ENCODE results near the gene WNT11. TPM values are rescaled to one million over a fixed set of nuclear protein-coding genes. Genes with fewer than 3 reads are reported as not detected.

WNT11 gene
- total RNA-seq, 1 experiment from 2014 or later, result 0.40 TPM

DNA sequence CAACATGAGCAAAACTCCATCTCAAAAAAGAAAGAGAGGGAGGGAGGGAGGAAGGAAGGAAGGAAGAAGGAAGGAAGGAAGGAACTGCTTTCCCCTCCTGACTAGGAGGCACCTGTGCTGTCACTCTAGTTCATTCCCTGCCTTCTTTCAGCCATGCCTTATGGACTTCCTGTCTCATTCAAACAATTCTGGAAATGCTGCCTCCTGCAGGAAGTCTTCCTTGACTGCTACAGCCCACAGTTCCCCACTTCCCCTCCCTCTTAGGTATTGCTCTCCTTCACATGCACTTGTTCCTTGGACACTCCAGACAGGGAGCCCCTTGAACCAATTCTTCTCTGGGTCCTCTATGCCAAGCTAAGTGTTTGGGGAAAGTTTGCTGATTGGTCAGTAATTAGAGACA, 31.6 kb upstream of the WNT11 start:
- DNase-seq (peak; percentile 37), ATAC-seq (no peak)
- no peak for TF ChIP-seq EZH2 (IDR thresholded peaks at IDR 0.05; ENCODE audit: low read length, unreplicated experiment)
- TF ChIP-seq, protein P1, sequence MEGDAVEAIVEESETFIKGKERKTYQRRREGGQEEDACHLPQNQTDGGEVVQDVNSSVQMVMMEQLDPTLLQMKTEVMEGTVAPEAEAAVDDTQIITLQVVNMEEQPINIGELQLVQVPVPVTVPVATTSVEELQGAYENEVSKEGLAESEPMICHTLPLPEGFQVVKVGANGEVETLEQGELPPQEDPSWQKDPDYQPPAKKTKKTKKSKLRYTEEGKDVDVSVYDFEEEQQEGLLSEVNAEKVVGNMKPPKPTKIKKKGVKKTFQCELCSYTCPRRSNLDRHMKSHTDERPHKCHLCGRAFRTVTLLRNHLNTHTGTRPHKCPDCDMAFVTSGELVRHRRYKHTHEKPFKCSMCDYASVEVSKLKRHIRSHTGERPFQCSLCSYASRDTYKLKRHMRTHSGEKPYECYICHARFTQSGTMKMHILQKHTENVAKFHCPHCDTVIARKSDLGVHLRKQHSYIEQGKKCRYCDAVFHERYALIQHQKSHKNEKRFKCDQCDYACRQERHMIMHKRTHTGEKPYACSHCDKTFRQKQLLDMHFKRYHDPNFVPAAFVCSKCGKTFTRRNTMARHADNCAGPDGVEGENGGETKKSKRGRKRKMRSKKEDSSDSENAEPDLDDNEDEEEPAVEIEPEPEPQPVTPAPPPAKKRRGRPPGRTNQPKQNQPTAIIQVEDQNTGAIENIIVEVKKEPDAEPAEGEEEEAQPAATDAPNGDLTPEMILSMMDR (conservative IDR thresholded peaks at IDR 0.05; ENCODE audit: low read depth, low read length), result peak; percentile 37
- TF ChIP-seq EZH2phosphoT487 (IDR thresholded peaks at IDR 0.05; ENCODE audit: borderline replicate concordance, low read length), result no peak
- CTCF ChIA-PET, result no interaction called here
- H3K27me3 ChIP-seq (ENCODE audit: low read length), result no peaks in the 10 kb centered on the region
- H3K4me2 ChIP-seq (ENCODE audit: low read length), result no peak overlapping the region
- no peaks in the 10 kb centered on the region for H3K9me3 ChIP-seq (ENCODE audit: low read length)
- no peaks in the 10 kb centered on the region for H4K20me1 ChIP-seq (ENCODE audit: low read length)
- no peaks in the 10 kb centered on the region for H3F3A ChIP-seq (ENCODE audit: low read length, unreplicated experiment)
- no peak overlapping the region for H2AFZ ChIP-seq (ENCODE audit: low read length)
- no TSS peak for BruUV-seq (replicated peaks)
- H3K27ac ChIP-seq (ENCODE audit: low read length), result no peak overlapping the region
- H3K4me3 ChIP-seq (ENCODE audit: low read length), result no peak overlapping the region
- no peak overlapping the region for H3K9ac ChIP-seq (ENCODE audit: low read length)
- no peaks in the 10 kb centered on the region for H3K36me3 ChIP-seq (ENCODE audit: low read depth, low read length)
- H3K4me1 ChIP-seq (ENCODE audit: insufficient read depth, low read length), result peaks cover 15% of the 10 kb centered on the region
- H3K79me2 ChIP-seq (ENCODE audit: low read length), result no peaks in the 10 kb centered on the region
- intact Hi-C loops (cut with micrococcal nuclease), result no loop called here
- POLR2A ChIA-PET (ENCODE audit: unreplicated experiment), result no interaction called here
- no peaks in the 10 kb centered on the region for H3K9me2 ChIP-seq (replicated peaks; ENCODE audit: low read length)

DNA sequence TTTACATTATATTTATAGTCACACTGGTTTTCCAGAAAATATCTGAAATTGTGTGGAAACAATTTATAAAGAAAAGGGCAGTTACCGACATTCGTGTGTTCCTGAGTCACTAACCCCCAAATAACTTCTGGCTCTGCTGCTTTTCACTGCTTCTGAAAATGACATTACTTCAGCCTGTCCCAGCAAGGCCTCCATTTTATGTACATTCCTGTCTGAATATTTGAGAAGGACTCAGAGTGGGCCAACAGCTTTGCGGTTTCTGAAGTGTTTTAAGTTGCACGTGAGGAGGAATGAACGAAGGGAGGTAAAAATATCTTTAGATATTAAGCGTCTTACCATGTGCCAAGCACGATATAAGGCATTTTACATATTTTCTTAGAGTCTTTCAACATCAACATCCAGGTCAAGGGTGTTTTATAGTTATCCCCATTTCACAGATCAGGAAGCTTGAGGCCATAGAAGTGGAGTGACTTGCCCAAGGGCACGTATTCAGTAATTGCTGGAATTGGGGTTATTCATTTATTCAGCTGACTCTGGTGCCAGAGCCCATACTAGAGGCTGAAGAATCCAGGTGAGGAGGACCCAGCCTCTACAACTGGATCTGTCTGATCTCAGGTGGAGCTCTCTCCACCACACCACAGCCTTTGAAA, 30.8 kb upstream of the WNT11 start:
- no peak for TF ChIP-seq EZH2phosphoT487 (IDR thresholded peaks at IDR 0.05; ENCODE audit: borderline replicate concordance, low read length)
- TF ChIP-seq, protein P1 (conservative IDR thresholded peaks at IDR 0.05; ENCODE audit: low read depth, low read length), result no peak
- TF ChIP-seq EZH2 (IDR thresholded peaks at IDR 0.05; ENCODE audit: low read length, unreplicated experiment), result no peak
- CTCF ChIA-PET, result interaction anchor here (1.3 kb wide), 1 partner anchor 29 kb away, joined by 3 read pairs; no protein-coding TSS in a partner anchor

More for the DNA sequence above, 30.8 kb upstream of the WNT11 start:
- Histone ChIP-seq H2AFZ (ENCODE audit: low read length) (peak overlapping the region; percentile 97), H3K4me2 (ENCODE audit: low read length) (peak overlapping the region; percentile 83), H3K9me2 (replicated peaks; ENCODE audit: low read length) (no peaks in the 10 kb centered on the region), H3K4me3 (ENCODE audit: low read length) (peak overlapping the region; percentile 89), H3K4me1 (ENCODE audit: insufficient read depth, low read length) (peaks cover 15% of the 10 kb centered on the region), H3F3A (ENCODE audit: low read length, unreplicated experiment) (no peaks in the 10 kb centered on the region), H3K36me3 (ENCODE audit: low read depth, low read length) (no peaks in the 10 kb centered on the region), H3K9me3 (ENCODE audit: low read length) (no peaks in the 10 kb centered on the region), H3K27me3 (ENCODE audit: low read length) (no peaks in the 10 kb centered on the region), H3K27ac (ENCODE audit: low read length) (no peak overlapping the region), H3K9ac (ENCODE audit: low read length) (no peak overlapping the region), H3K79me2 (ENCODE audit: low read length) (no peaks in the 10 kb centered on the region), H4K20me1 (ENCODE audit: low read length) (no peaks in the 10 kb centered on the region)
- ATAC-seq (no peak), DNase-seq (no peak)
- POLR2A ChIA-PET (ENCODE audit: unreplicated experiment), result no interaction called here
- no TSS peak for BruUV-seq (replicated peaks)
- intact Hi-C loops (cut with micrococcal nuclease), result no loop called here
